NCI-H1417 treated with DMSO at 0.1 percent for 48 hours (cell line): ENCODE data around the gene GAL3ST3.

Experiments
- DNase-seq: peaks from one replicate; lab custom pipeline; 2025; lab: John Stamatoyannopoulos, UW

The GAL3ST3 gene

GRCh38 chr11:66069715-66070603 lies 21.0 kb upstream of the GAL3ST3 start, which contains the start of gene PACS1:
Gene PACS1, plus strand, starts transcription at chr11:66070272. Its CDS starts 215 bp downstream, at chr11:66070487.
- no peak for DNase-seq

GRCh38 chr11:66068923-66069714 lies 20.2 kb upstream of the GAL3ST3 start:
- no peak for DNase-seq

GRCh38 chr11:66068154-66068821 lies 19.3 kb upstream of the GAL3ST3 start:
- no peak for DNase-seq

- DNase-seq = no peak
Measured at GRCh38 chr11:66067640-66068039, 18.7 kb upstream of the GAL3ST3 start.

GRCh38 chr11:66066751-66067150 lies 17.8 kb upstream of the GAL3ST3 start:
- no peak for DNase-seq

GRCh38 chr11:66064571-66064970 lies 15.6 kb upstream of the GAL3ST3 start:
- no peak for DNase-seq

- no peak for DNase-seq
Measured at GRCh38 chr11:66063900-66064299, 14.9 kb upstream of the GAL3ST3 start.

- DNase-seq = no peak
Measured at GRCh38 chr11:66062408-66062807, 13.4 kb upstream of the GAL3ST3 start.

GRCh38 chr11:66061268-66061667 lies 12.3 kb upstream of the GAL3ST3 start:
- DNase-seq = no peak

GRCh38 chr11:66059966-66060680 lies 11.2 kb upstream of the GAL3ST3 start:
- DNase-seq = no peak

GRCh38 chr11:66056501-66056900 lies 7.5 kb upstream of the GAL3ST3 start:
- DNase-seq = no peak

GRCh38 chr11:66055021-66055420 lies 6.1 kb upstream of the GAL3ST3 start:
- no peak for DNase-seq

GRCh38 chr11:66052664-66052982 lies 3.7 kb upstream of the GAL3ST3 start:
- DNase-seq = no peak

- peak; percentile 97 for DNase-seq
Measured at GRCh38 chr11:66051766-66052663, 3.1 kb upstream of the GAL3ST3 start, which contains the start of gene SF3B2. Gene SF3B2, plus strand, starts transcription at chr11:66052364. Its CDS starts 21 bp downstream, at chr11:66052385.

- DNase-seq = no peak
Measured at GRCh38 chr11:66051371-66051765, 2.4 kb upstream of the GAL3ST3 start.

GRCh38 chr11:66050581-66051231 lies 1.7 kb upstream of the GAL3ST3 start:
- DNase-seq = no peak

GRCh38 chr11:66047541-66048365 lies 1.2 kb downstream of the GAL3ST3 start:
- DNase-seq = no peak

GRCh38 chr11:66046901-66047300 lies 2.1 kb downstream of the GAL3ST3 start:
- no peak for DNase-seq

GRCh38 chr11:66045177-66045639 lies 3.8 kb downstream of the GAL3ST3 start:
- DNase-seq = no peak
